Mucosa of stomach (tissue), 1 donor: ENCODE data around the gene PROSER2.

Experiments
- H3K27me3 ChIP-seq: one replicate; pipeline ENCODE4 v1.7.0; 2013; ENCODE audit warnings: mild to moderate bottlenecking, low read length; ENCODE audit not compliant: control insufficient read depth, insufficient read depth
- H3K36me3 ChIP-seq: one replicate; pipeline ENCODE4 v1.7.0; 2013; ENCODE audit warnings: low read length; ENCODE audit not compliant: control insufficient read depth, insufficient read depth
- H3K4me1 ChIP-seq: one replicate; pipeline ENCODE4 v1.7.0; 2013; ENCODE audit warnings: mild to moderate bottlenecking, low read length; ENCODE audit not compliant: control insufficient read depth, insufficient read depth
- H3K4me3 ChIP-seq: one replicate; pipeline ENCODE4 v1.7.0; 2013; ENCODE audit warnings: low read length
- H3K9ac ChIP-seq: one replicate; pipeline ENCODE4 v1.7.0; 2013; ENCODE audit warnings: mild to moderate bottlenecking, low read length, moderate library complexity
- H3K9me3 ChIP-seq: one replicate; pipeline ENCODE4 v1.7.0; 2013; ENCODE audit warnings: mild to moderate bottlenecking, low read length, moderate library complexity; ENCODE audit not compliant: control insufficient read depth
- donor health status: Pancreatic carcinoma.

Gene PROSER2

GRCh38 chr10:11898033-11898371, 74.8 kb downstream of the PROSER2 start:
- Histone ChIP-seq H3K9me3 (no peaks in the 10 kb centered on the region), H3K36me3 (no peaks in the 10 kb centered on the region), H3K27me3 (peaks cover 3% of the 10 kb centered on the region), H3K4me1 (peaks cover 5% of the 10 kb centered on the region), H3K9ac (no peak overlapping the region), H3K4me3 (no peak overlapping the region)

GRCh38 chr10:11898372-11899066, 75.4 kb downstream of the PROSER2 start:
- H3K4me1 ChIP-seq, result peaks cover 5% of the 10 kb centered on the region
- peaks cover 3% of the 10 kb centered on the region for H3K27me3 ChIP-seq
- H3K4me3 ChIP-seq, result no peak overlapping the region
- no peaks in the 10 kb centered on the region for H3K9me3 ChIP-seq
- no peak overlapping the region for H3K9ac ChIP-seq
- no peaks in the 10 kb centered on the region for H3K36me3 ChIP-seq

- H3K27me3 ChIP-seq, result peaks cover 3% of the 10 kb centered on the region
- no peak overlapping the region for H3K9ac ChIP-seq
- H3K36me3 ChIP-seq, result no peaks in the 10 kb centered on the region
- H3K9me3 ChIP-seq, result no peaks in the 10 kb centered on the region
- peaks cover 5% of the 10 kb centered on the region for H3K4me1 ChIP-seq
- H3K4me3 ChIP-seq, result no peak overlapping the region
These were observed 76.1 kb downstream of the PROSER2 start for GRCh38 chr10:11899067-11899876.

- Histone ChIP-seq H3K9me3 (no peaks in the 10 kb centered on the region), H3K4me1 (peaks cover 5% of the 10 kb centered on the region), H3K27me3 (peaks cover 3% of the 10 kb centered on the region), H3K9ac (no peak overlapping the region), H3K4me3 (no peak overlapping the region), H3K36me3 (no peaks in the 10 kb centered on the region)
These were observed 77.8 kb downstream of the PROSER2 start for GRCh38 chr10:11901036-11901301.

GRCh38 chr10:11901454-11901832, 78.3 kb downstream of the PROSER2 start:
- H3K36me3 ChIP-seq, result no peaks in the 10 kb centered on the region
- H3K4me1 ChIP-seq, result peaks cover 5% of the 10 kb centered on the region
- no peaks in the 10 kb centered on the region for H3K9me3 ChIP-seq
- peaks cover 3% of the 10 kb centered on the region for H3K27me3 ChIP-seq
- no peak overlapping the region for H3K9ac ChIP-seq
- no peak overlapping the region for H3K4me3 ChIP-seq

GRCh38 chr10:11901833-11902475, 78.8 kb downstream of the PROSER2 start:
- Histone ChIP-seq H3K4me3 (no peak overlapping the region), H3K36me3 (no peaks in the 10 kb centered on the region), H3K9me3 (no peaks in the 10 kb centered on the region), H3K9ac (no peak overlapping the region), H3K27me3 (peaks cover 3% of the 10 kb centered on the region), H3K4me1 (peaks cover 5% of the 10 kb centered on the region)

GRCh38 chr10:11902646-11903045, 79.5 kb downstream of the PROSER2 start:
- H3K27me3 ChIP-seq, result peaks cover 3% of the 10 kb centered on the region
- H3K9ac ChIP-seq, result no peak overlapping the region
- H3K36me3 ChIP-seq, result no peaks in the 10 kb centered on the region
- peaks cover 5% of the 10 kb centered on the region for H3K4me1 ChIP-seq
- no peaks in the 10 kb centered on the region for H3K9me3 ChIP-seq
- no peak overlapping the region for H3K4me3 ChIP-seq

GRCh38 chr10:11906714-11907113, 83.6 kb downstream of the PROSER2 start:
- Histone ChIP-seq H3K9ac (no peak overlapping the region), H3K27me3 (peaks cover 3% of the 10 kb centered on the region), H3K9me3 (no peaks in the 10 kb centered on the region), H3K4me1 (no peaks in the 10 kb centered on the region), H3K36me3 (no peaks in the 10 kb centered on the region), H3K4me3 (no peak overlapping the region)

- no peak overlapping the region for H3K9ac ChIP-seq
- no peak overlapping the region for H3K4me3 ChIP-seq
- H3K9me3 ChIP-seq, result no peaks in the 10 kb centered on the region
- no peaks in the 10 kb centered on the region for H3K36me3 ChIP-seq
- no peaks in the 10 kb centered on the region for H3K4me1 ChIP-seq
- H3K27me3 ChIP-seq, result no peaks in the 10 kb centered on the region
These were observed 84.8 kb downstream of the PROSER2 start for GRCh38 chr10:11907914-11908313.

- Histone ChIP-seq H3K9me3 (no peaks in the 10 kb centered on the region), H3K4me1 (no peaks in the 10 kb centered on the region), H3K36me3 (no peaks in the 10 kb centered on the region), H3K27me3 (no peaks in the 10 kb centered on the region), H3K9ac (no peak overlapping the region), H3K4me3 (no peak overlapping the region)
These were observed 85.4 kb downstream of the PROSER2 start for GRCh38 chr10:11908536-11908935.

- no peak overlapping the region for H3K4me3 ChIP-seq
These were observed 85.8 kb downstream of the PROSER2 start for GRCh38 chr10:11908991-11909390.

GRCh38 chr10:11909618-11910017, 86.5 kb downstream of the PROSER2 start:
- no peaks in the 10 kb centered on the region for H3K9me3 ChIP-seq
- H3K36me3 ChIP-seq, result no peaks in the 10 kb centered on the region
- H3K4me3 ChIP-seq, result no peak overlapping the region
- H3K4me1 ChIP-seq, result no peaks in the 10 kb centered on the region
- H3K9ac ChIP-seq, result no peak overlapping the region
- no peaks in the 10 kb centered on the region for H3K27me3 ChIP-seq

More at GRCh38 chr10:11908991-11909390, 85.8 kb downstream of the PROSER2 start:
- H3K36me3 ChIP-seq, result no peaks in the 10 kb centered on the region
- no peak overlapping the region for H3K9ac ChIP-seq
- no peaks in the 10 kb centered on the region for H3K4me1 ChIP-seq
- no peaks in the 10 kb centered on the region for H3K27me3 ChIP-seq
- no peaks in the 10 kb centered on the region for H3K9me3 ChIP-seq
